ENCODE results near the gene TYW1B.
"Not testable (repeated sequence)": the region's sequence is repeated elsewhere in the genome, so short reads cannot be mapped to it uniquely, and the experiment has no call there.

- not testable (repeated sequence) for TF ChIP-seq POLR2A, CTCF (IDR thresholded peaks at IDR 0.05)
Measured at GRCh38 chr7:72554401-72554800, 273.6 kb downstream of the TYW1B start.
